Right lobe of liver (tissue), 6 donors: ENCODE data around the gene IDS. TPM values are rescaled to one million over a fixed set of nuclear protein-coding genes. Genes with fewer than 3 reads are reported as not detected.
A peak's percentile ranks its signal among the peaks of the same experiment; 100 is the strongest.
"Not testable (repeated sequence)": the region's sequence is repeated elsewhere in the genome, so short reads cannot be mapped to it uniquely, and the experiment has no call there.

Experiments used
- ATAC-seq, 4 donors: fragments of 200-7000 bp; cut with Tn5 transposase; one replicate each; pipeline ENCODE4 v1.9.1; 2020; ENCODE audit warnings: mild to moderate bottlenecking in 4 of 4, moderate library complexity in 4 of 4
- DNase-seq, 3 donors: peaks; one replicate each; pipeline ENCODE4 v3.0.0-alpha.2; 2020
- H3K27ac ChIP-seq, 3 donors: fragments of 200-600 bp; one replicate each; pipeline ENCODE4 v1.8.0; 2022
- H3K27me3 ChIP-seq, 2 donors: fragments of 200-600 bp; one replicate each; pipeline ENCODE4 v1.8.0; 2022
- H3K36me3 ChIP-seq, 4 donors: fragments of 200-600 bp; sonication (generic) in 1 of 4; one replicate each; pipeline versions ENCODE4 v1.5.1 to v1.8.0; 2017 to 2022; ENCODE audit warnings: control low read depth in 1 of 4
- H3K4me1 ChIP-seq, 4 donors: fragments of 200-600 bp; sonication (generic) in 1 of 4; one replicate each; pipeline versions ENCODE4 v1.5.1 to v1.8.0; 2017 to 2022; ENCODE audit warnings: control low read depth in 1 of 4
- H3K4me3 ChIP-seq, 3 donors: fragments of 200-600 bp; one replicate each; pipeline ENCODE4 v1.8.0; 2022
- H3K9me3 ChIP-seq, 4 donors: fragments of 200-600 bp; sonication (generic) in 1 of 4; one replicate each; pipeline versions ENCODE4 v1.5.1 to v1.8.0; 2017 to 2022; ENCODE audit warnings: control low read depth in 1 of 4
- CTCF ChIP-seq, 4 donors: fragments of 200-600 bp in 3 of 4; fragments of 450-650 bp in 1 of 4; IDR thresholded peaks; one replicate each; pipeline versions ENCODE4 v1.5.1 to v1.8.0; 2016 to 2022; ENCODE audit warnings: antibody characterized with exemption in 4 of 4, mild to moderate bottlenecking in 2 of 4
- POLR2A ChIP-seq: fragments of 450-650 bp; IDR thresholded peaks from one replicate; pipeline ENCODE4 v1.6.1; 2017; ENCODE audit warnings: antibody characterized with exemption, mild to moderate bottlenecking
- WGBS: methylation state at CpG from one replicate; pipeline ENCODE4 v1.1.6; 2018; ENCODE audit warnings: low coverage, low lambda C conversion rate; ENCODE audit not compliant: insufficient coverage; ENCODE audit errors: missing lambda C conversion rate; 5-methylcytosine and 5-hydroxymethylcytosine counted together
- intact Hi-C, 2 donors: fragments of 100-400 bp; cut with DNase I; formaldehyde crosslinking; loops; one replicate each; pipeline versions ENCODE4 v1.11.2 to v1.14.1; 2022
- total RNA-seq, 6 experiments: library from RNA; depleted of rRNA in 2 of 6; stranded (reverse); fragments of >200 nt in 2 of 6; fragmentation: NEBNext Ultra II Directional in 3 of 6; extraction: Animal tissue kit (Norgen Biotek cat#: 25700) in 3 of 6; gene quantifications; one replicate each; pipeline versions ENCODE4 v1.1.0 to v1.2.4, GENCODE V29; 2016 to 2023
- donor health status: DM: no; HTN: yes; CAD: no.
- donor health status: DM: no; HTN: no; CAD: no.
- donor health status: DM: no; HTN: no; CAD: no.
- donor health status: DM: no; HTN: yes; CAD: no.
- donor health status: DM: no; HTN: yes; CAD: no.

IDS gene
- total RNA-seq, 6 experiments from 2014 or later = 12.7 to 27.3 (median 20.0) TPM

GRCh38 chrX:149539283-149540130 is 34.4 kb upstream of the IDS start:
- no peaks in the 10 kb centered on the region for H3K27me3 ChIP-seq
- H3K4me1 ChIP-seq = no peaks in the 10 kb centered on the region
- no peaks in the 10 kb centered on the region for H3K36me3 ChIP-seq
- H3K9me3 ChIP-seq = no peaks in the 10 kb centered on the region
- DNase-seq = peak; percentile 88 to 91 (median 88)
- intact Hi-C loops = no loop called here
- H3K4me3 ChIP-seq = peak overlapping the region; percentile 36 to 46 (median 43)
- H3K27ac ChIP-seq = no peak overlapping the region
- WGBS = 25% methylated on average over 27 of the region's 34 CpGs
- TF ChIP-seq CTCF (IDR thresholded peaks at IDR 0.05) (no peak), POLR2A (no peak)
- peak; percentile 57 to 68 (median 62) for ATAC-seq

- not testable (repeated sequence) for ATAC-seq
- 75% methylated on average over 4 of the region's 11 CpGs for WGBS
These were observed 32.4 kb upstream of the IDS start for GRCh38 chrX:149537474-149537873.

GRCh38 chrX:149534926-149535602 is 30.0 kb upstream of the IDS start:
- H3K27me3 ChIP-seq, DNase-seq, ATAC-seq, H3K4me1 ChIP-seq, intact Hi-C loops, H3K4me3 ChIP-seq, H3K36me3 ChIP-seq, H3K27ac ChIP-seq, H3K9me3 ChIP-seq: not testable (repeated sequence)
- WGBS = 40% methylated on average over 3 of the region's 3 CpGs

More at GRCh38 chrX:149537474-149537873, 32.4 kb upstream of the IDS start:
- H3K27me3 ChIP-seq, H3K4me1 ChIP-seq, H3K27ac ChIP-seq, H3K4me3 ChIP-seq, intact Hi-C loops, H3K9me3 ChIP-seq, H3K36me3 ChIP-seq, DNase-seq: not testable (repeated sequence)

GRCh38 chrX:149533999-149534398 is 28.9 kb upstream of the IDS start:
- intact Hi-C loops, ATAC-seq: not testable (repeated sequence)
- WGBS = 86% methylated on average over 6 of the region's 11 CpGs

GRCh38 chrX:149532868-149533267 is 27.8 kb upstream of the IDS start:
- H3K9me3 ChIP-seq, H3K27me3 ChIP-seq, H3K4me1 ChIP-seq, H3K27ac ChIP-seq, intact Hi-C loops, DNase-seq, H3K4me3 ChIP-seq, H3K36me3 ChIP-seq: not testable (repeated sequence)
- no CpG with 5 or more reads among the region's 3 CpGs for WGBS
- ATAC-seq = peak in 1 of 4 donors; percentile 53

More at GRCh38 chrX:149533999-149534398, 28.9 kb upstream of the IDS start:
- not testable (repeated sequence) for H3K27me3 ChIP-seq, H3K4me1 ChIP-seq, DNase-seq, H3K4me3 ChIP-seq, H3K36me3 ChIP-seq, H3K9me3 ChIP-seq, H3K27ac ChIP-seq

- no peak overlapping the region for H3K4me3 ChIP-seq
- 52% methylated on average over 2 of the region's 2 CpGs for WGBS
- ATAC-seq (no peak), DNase-seq (no peak)
- TF ChIP-seq POLR2A (no peak), CTCF (IDR thresholded peaks at IDR 0.05) (no peak)
- intact Hi-C loops = no loop called here
- H3K36me3 ChIP-seq = no peaks in the 10 kb centered on the region
- no peak overlapping the region for H3K27ac ChIP-seq
- H3K9me3 ChIP-seq = no peaks in the 10 kb centered on the region
- H3K4me1 ChIP-seq = no peaks in the 10 kb centered on the region
- H3K27me3 ChIP-seq = no peaks in the 10 kb centered on the region
These were observed 26.5 kb upstream of the IDS start for GRCh38 chrX:149531599-149531998.
